ENCODE results near the gene CARMIL1. TPM values are rescaled to one million over a fixed set of nuclear protein-coding genes. Genes with fewer than 3 reads are reported as not detected.

CARMIL1 gene
- total RNA-seq, 1 experiment from 2014 or later: 25.2 TPM

DNA sequence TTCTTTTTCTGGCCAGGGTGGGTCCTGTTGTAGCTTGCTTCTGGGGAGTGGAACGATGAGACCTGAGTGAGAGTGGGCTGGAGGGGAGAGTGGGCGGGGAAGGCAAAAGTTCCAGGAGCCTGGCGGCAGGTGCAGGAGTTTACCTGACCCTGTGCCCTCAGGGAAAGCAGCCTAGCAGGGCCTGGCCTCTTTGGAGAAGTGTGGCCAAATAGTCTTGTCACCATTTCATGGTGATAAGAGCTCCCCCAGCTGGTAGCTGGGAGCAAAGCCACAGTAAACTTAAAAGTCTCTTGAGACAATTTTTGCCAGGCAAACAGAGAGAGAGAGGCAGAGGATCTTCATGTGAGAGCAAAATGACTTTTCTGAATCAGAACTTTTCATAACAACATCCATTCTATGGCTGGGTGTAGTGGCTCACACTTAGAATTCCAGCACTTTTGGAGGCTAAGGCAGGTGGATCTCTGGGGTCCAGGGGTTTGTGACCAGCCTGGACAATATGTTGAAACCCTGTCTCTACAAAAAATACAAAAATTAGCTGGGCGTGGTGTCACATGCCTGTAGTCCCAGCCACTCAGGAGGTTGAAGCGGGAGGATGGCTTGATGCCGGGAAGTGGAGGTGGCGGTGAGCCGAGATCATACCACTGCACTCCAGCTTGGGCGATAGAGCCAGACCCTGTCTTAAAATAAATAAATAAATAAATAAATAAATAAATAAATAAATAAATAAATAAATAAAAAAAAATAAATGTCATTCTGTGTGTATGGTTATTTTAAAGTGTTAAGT lies 211.0 kb downstream of the CARMIL1 start:
- no TSS peak for BruUV-seq (replicated peaks)
- Mint-ChIP-seq H3K4me3 (ENCODE audit: unreplicated experiment) (no peak overlapping the region), H3K36me3 (ENCODE audit: insufficient read depth, unreplicated experiment) (peaks cover 45% of the 10 kb centered on the region), H3K4me1 (ENCODE audit: insufficient read depth, unreplicated experiment) (peaks cover 8% of the 10 kb centered on the region), H3K27me3 (ENCODE audit: insufficient read depth, unreplicated experiment) (no peaks in the 10 kb centered on the region), H3K27ac (ENCODE audit: low read depth, unreplicated experiment) (peak overlapping the region; percentile 86), H3K9me3 (ENCODE audit: unreplicated experiment) (no peaks in the 10 kb centered on the region)
- POLR2A ChIA-PET: interaction anchor here (0.6 to 3.4 kb wide), 12 partner anchors 65 to 297 kb away, joined by 3 to 33 read pairs (median 4); partner anchors contain the start of gene CARMIL1
- CTCF ChIA-PET: interaction anchor here (0.5 to 9.1 kb wide), 63 partner anchors 9 to 451 kb away, joined by 3 to 107 read pairs (median 4); partner anchors contain the start of gene CARMIL1
- intact Hi-C loops (cut with micrococcal nuclease): loop anchor here (1.0 to 5.0 kb wide), 5 partner anchors 67 to 400 kb away; no protein-coding TSS in a partner anchor
- TF ChIP-seq, protein P1, sequence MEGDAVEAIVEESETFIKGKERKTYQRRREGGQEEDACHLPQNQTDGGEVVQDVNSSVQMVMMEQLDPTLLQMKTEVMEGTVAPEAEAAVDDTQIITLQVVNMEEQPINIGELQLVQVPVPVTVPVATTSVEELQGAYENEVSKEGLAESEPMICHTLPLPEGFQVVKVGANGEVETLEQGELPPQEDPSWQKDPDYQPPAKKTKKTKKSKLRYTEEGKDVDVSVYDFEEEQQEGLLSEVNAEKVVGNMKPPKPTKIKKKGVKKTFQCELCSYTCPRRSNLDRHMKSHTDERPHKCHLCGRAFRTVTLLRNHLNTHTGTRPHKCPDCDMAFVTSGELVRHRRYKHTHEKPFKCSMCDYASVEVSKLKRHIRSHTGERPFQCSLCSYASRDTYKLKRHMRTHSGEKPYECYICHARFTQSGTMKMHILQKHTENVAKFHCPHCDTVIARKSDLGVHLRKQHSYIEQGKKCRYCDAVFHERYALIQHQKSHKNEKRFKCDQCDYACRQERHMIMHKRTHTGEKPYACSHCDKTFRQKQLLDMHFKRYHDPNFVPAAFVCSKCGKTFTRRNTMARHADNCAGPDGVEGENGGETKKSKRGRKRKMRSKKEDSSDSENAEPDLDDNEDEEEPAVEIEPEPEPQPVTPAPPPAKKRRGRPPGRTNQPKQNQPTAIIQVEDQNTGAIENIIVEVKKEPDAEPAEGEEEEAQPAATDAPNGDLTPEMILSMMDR (IDR thresholded peaks at IDR 0.05; ENCODE audit: unreplicated experiment): peak; percentile 70
- peak; percentile 88 for DNase-seq (ENCODE audit: unreplicated experiment)

DNA sequence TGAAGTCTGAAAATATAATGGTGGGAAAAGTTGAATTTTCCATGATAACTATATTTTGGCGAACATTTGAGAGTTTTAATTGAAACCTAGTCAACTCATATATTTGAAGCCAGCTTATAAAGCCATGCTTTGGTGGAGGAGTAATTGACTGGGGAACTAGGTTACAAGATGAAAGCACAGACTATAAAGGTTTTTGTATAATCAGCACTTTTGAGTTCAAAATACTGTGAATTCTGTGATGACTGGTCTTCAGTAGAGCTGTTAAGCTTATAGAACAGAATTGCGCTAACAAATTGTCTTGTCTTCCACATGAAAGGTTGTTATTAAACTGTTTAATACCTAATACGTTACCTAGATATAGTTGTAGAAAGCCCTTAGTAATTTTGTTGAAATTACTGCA lies 213.8 kb downstream of the CARMIL1 start:
- POLR2A ChIA-PET: no interaction called here
- intact Hi-C loops (cut with micrococcal nuclease): loop anchor here (5.0 kb wide), 1 partner anchor 64 kb away; no protein-coding TSS in a partner anchor
- H3K27ac Mint-ChIP-seq (ENCODE audit: low read depth, unreplicated experiment): no peak overlapping the region

DNA sequence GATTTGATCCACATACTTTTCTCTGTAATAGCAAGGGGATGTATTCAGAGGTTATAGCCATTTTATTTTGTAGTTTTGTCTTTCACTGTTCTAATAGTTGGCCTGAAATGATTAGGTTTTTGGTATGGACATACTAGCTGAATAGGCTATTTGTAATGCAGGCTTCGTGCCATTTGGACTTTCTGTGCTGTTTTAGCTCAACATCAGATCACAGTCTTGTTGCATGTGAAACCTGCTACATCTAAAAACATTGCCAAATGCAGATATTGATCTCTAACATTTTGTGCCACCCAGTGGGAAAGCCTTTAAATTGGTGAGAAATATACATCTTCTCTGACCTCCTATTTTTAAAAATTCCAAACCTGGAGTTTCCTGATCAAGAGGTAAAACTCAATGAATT lies 215.3 kb downstream of the CARMIL1 start:
- no peak for DNase-seq (ENCODE audit: unreplicated experiment)
- POLR2A ChIA-PET: no interaction called here
- Mint-ChIP-seq H3K9me3 (ENCODE audit: unreplicated experiment) (no peaks in the 10 kb centered on the region), H3K27me3 (ENCODE audit: insufficient read depth, unreplicated experiment) (no peaks in the 10 kb centered on the region), H3K27ac (ENCODE audit: low read depth, unreplicated experiment) (no peak overlapping the region), H3K36me3 (ENCODE audit: insufficient read depth, unreplicated experiment) (peaks cover 25% of the 10 kb centered on the region), H3K4me1 (ENCODE audit: insufficient read depth, unreplicated experiment) (peaks cover 8% of the 10 kb centered on the region), H3K4me3 (ENCODE audit: unreplicated experiment) (no peak overlapping the region)
- intact Hi-C loops (cut with micrococcal nuclease): loop anchor here (5.0 kb wide), 1 partner anchor 63 kb away; no protein-coding TSS in a partner anchor
- TF ChIP-seq, protein P1 (IDR thresholded peaks at IDR 0.05; ENCODE audit: unreplicated experiment): no peak
- BruUV-seq (replicated peaks): no TSS peak
- CTCF ChIA-PET: interaction anchor here (0.9 kb wide), 1 partner anchor 216 kb away, joined by 3 read pairs; no protein-coding TSS in a partner anchor

More for the DNA sequence above, 213.8 kb downstream of the CARMIL1 start:
- no TSS peak for BruUV-seq (replicated peaks)
- CTCF ChIA-PET: interaction anchor here (0.5 to 9.1 kb wide), 5 partner anchors 109 to 257 kb away, joined by 3 to 107 read pairs (median 5); partner anchors contain the start of gene CARMIL1
- Mint-ChIP-seq H3K27me3 (ENCODE audit: insufficient read depth, unreplicated experiment) (no peaks in the 10 kb centered on the region), H3K4me1 (ENCODE audit: insufficient read depth, unreplicated experiment) (peaks cover 8% of the 10 kb centered on the region), H3K4me3 (ENCODE audit: unreplicated experiment) (no peak overlapping the region), H3K36me3 (ENCODE audit: insufficient read depth, unreplicated experiment) (peaks cover 31% of the 10 kb centered on the region), H3K9me3 (ENCODE audit: unreplicated experiment) (no peaks in the 10 kb centered on the region)
- no peak for DNase-seq (ENCODE audit: unreplicated experiment)
- TF ChIP-seq, protein P1 (IDR thresholded peaks at IDR 0.05; ENCODE audit: unreplicated experiment): no peak

DNA sequence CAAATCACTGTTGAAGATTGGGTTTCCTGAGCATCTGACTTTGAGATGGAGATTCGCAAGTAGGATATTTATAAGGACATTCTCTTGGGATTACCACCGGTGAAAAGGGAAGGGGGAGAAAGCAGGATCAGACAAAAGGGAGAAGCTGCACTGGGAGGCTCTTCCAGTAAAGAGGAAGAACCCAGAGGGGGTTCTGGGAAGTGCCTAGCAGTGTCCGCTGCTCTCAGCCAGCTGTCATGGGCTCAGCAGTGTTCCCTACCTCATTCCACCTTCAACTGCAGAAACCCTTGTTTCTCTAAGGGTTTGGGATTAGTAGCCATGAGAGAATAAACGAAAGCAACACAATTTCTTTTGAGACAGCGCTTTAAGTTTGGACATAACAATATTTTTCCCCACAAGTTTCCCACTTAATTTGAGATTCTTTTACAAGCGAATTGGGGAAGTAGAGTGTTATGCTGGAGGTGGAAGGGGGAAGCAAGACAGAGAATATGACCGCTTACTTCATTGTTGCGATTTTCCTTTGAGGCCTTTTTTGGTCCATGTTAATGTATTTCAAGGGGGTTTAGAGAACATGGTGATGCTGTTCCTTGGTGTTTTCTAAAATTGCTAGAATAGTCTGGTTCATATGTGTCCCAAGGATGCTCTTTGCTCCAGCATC lies 218.3 kb downstream of the CARMIL1 start:
- ChIA-PET POLR2A (interaction anchor here (1.0 kb wide), 1 partner anchor 35 kb away, joined by 3 read pairs; no protein-coding TSS in a partner anchor), CTCF (interaction anchor here (0.6 to 1.0 kb wide), 2 partner anchors 52 to 511 kb away, joined by 3 read pairs; no protein-coding TSS in a partner anchor)
- no peak for DNase-seq (ENCODE audit: unreplicated experiment)
- Mint-ChIP-seq H3K27me3 (ENCODE audit: insufficient read depth, unreplicated experiment) (no peaks in the 10 kb centered on the region), H3K9me3 (ENCODE audit: unreplicated experiment) (no peaks in the 10 kb centered on the region), H3K36me3 (ENCODE audit: insufficient read depth, unreplicated experiment) (peaks cover 19% of the 10 kb centered on the region), H3K4me1 (ENCODE audit: insufficient read depth, unreplicated experiment) (no peaks in the 10 kb centered on the region), H3K4me3 (ENCODE audit: unreplicated experiment) (no peak overlapping the region), H3K27ac (ENCODE audit: low read depth, unreplicated experiment) (no peak overlapping the region)
- BruUV-seq (replicated peaks): no TSS peak
- TF ChIP-seq, protein P1 (IDR thresholded peaks at IDR 0.05; ENCODE audit: unreplicated experiment): no peak
- intact Hi-C loops (cut with micrococcal nuclease): no loop called here
